GM11168 (cell line): ENCODE measurements around the gene SNX33.

Source experiments
- in situ Hi-C: fragments of 300-500 bp; cut with MboI; formaldehyde crosslinking; loops from one replicate; pipeline ENCODE4 v1.12.0; 2022; ENCODE audit warnings: low sequenced_read_pairs; ENCODE audit not compliant: unreplicated experiment

The SNX33 gene

DNA sequence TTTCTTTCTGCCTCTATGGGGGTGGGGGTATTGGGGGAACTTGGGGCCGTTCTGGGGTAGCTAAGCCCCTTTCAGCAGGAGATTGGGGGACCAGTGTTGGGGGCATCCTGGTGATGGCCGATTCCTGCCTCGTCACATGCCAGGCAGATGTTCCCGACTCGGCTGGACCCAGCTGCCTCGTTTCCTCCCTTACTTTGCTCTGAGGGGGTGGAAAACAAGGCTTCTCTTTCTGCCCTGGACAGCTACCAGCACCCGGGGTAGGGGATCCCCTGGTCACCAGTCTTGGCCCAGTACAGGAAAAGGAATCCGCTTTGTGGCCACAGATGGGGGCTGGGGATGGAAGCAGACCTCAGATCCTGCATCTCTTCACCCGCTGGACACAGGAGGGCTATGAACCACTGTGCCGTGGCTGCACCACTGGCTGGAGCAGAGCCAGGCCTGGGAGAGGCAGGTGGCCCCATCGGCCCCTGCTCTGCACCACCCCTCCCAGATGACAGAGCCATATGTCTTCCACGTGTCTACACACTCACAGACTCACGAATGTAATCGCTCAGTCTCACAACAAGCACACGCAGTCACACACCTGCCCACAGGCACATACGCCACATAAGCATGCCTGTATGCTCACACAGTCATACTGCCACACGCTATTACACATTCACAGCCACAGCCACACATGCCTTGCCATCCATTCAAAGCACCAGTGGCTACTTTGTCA is 12.4 kb downstream of the SNX33 start:
- in situ Hi-C loops = no loop called here

- in situ Hi-C loops = no loop called here
Measured at GRCh38 chr15:75661100-75661755, 13.5 kb downstream of the SNX33 start.

- in situ Hi-C loops = no loop called here
Measured at GRCh38 chr15:75661756-75662140, 14.0 kb downstream of the SNX33 start.

DNA sequence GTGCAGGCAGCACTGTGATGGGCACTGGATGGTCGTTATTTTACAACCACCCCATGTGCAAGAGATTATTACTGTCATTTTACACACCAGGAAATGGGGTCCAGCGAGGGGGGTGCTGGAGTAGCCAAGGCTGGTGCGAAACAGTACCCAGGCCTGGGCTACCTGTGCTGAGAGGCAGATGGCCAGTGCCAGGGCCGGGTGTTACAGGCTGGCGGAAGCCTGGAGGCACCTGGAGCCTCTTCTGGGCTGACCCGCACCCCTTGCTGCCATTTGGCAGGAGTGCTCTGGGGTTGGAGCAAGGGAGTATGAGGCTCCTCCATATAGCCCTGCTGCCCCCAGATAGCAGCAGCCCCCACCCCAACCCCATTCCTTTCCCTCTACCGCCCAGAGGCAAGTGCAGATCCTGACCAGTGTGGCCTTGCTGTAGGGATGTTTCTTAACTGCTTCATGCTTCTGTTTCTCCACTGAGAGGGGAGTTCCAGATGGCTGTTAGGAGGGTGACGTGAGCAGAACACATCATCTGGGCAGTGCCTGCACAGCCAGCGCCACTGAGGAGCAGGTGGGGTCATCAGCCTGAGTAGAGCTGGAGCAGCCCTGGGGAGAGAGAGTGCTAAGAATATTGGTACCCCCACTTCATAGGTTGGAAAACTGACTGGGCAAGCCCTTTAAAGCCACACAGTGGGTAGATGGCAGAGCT is 15.3 kb downstream of the SNX33 start:
- in situ Hi-C loops = no loop called here

- in situ Hi-C loops = no loop called here
Measured at GRCh38 chr15:75663931-75664421, 16.3 kb downstream of the SNX33 start.

- in situ Hi-C loops = no loop called here
Measured at GRCh38 chr15:75666823-75667501, 19.2 kb downstream of the SNX33 start.

DNA sequence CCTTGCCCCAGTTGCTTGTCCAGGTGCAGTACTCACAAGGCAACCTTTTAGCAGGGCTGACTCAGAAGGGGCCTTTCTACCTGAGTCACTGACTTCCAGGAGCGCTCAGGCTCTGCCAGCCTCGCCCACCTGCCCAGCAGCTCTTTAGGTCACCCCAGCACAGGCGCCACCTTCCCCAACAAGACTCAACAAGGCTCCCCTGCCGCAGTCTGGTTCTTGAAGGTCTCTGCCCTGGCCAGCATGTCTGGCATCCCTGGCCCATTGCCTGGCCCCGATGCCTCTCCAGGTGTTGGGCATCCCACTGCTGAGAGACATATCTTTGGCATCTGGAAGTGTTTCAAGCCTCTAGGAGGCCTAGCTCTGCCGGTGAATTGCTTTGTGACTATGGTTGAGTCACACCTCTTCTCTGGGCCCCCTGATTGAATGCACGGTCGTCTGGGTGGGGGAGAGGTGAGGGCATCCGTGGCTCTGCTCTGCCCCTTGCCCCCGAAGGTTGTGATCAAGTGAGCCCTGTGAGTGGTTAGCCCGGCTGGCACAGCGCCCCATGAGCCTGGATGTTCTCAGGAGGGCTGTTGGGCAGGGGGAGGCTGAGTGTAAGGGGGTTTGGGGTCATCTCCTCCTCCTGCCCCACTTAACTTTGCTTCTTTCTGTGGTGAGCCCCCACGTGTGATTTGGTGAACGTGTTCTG is 21.6 kb downstream of the SNX33 start:
- in situ Hi-C loops = no loop called here

GRCh38 chr15:75669879-75670212 is 22.1 kb downstream of the SNX33 start:
- in situ Hi-C loops = no loop called here

- in situ Hi-C loops = no loop called here
Measured at GRCh38 chr15:75671730-75672602, 24.3 kb downstream of the SNX33 start.

GRCh38 chr15:75672646-75673425 is 25.1 kb downstream of the SNX33 start:
- in situ Hi-C loops = no loop called here

GRCh38 chr15:75673426-75674235 is 25.9 kb downstream of the SNX33 start:
- in situ Hi-C loops = no loop called here

DNA sequence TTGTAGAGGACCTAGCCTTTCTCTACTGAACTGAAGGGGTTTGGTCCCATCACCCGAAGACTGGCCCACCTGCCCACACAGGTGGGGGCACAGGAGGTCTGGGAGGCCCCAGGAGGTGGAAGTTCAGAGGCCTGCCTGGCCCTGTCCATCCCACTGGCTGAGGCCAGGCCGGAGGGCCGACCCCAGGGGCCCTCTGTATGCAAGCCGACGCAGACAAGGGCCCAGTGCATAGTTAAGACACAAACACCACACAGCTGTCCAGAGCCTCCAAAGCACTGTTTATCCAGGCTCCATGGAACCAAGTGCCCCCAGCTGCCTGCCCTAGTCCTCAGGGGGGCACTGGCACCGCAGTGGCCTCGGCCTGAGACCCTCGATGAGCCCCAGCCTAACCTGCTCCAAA is 26.7 kb downstream of the SNX33 start:
- in situ Hi-C loops = no loop called here

- in situ Hi-C loops = no loop called here
Measured at GRCh38 chr15:75675579-75676404, 28.1 kb downstream of the SNX33 start.

GRCh38 chr15:75676688-75677464 is 29.2 kb downstream of the SNX33 start:
- in situ Hi-C loops = no loop called here

DNA sequence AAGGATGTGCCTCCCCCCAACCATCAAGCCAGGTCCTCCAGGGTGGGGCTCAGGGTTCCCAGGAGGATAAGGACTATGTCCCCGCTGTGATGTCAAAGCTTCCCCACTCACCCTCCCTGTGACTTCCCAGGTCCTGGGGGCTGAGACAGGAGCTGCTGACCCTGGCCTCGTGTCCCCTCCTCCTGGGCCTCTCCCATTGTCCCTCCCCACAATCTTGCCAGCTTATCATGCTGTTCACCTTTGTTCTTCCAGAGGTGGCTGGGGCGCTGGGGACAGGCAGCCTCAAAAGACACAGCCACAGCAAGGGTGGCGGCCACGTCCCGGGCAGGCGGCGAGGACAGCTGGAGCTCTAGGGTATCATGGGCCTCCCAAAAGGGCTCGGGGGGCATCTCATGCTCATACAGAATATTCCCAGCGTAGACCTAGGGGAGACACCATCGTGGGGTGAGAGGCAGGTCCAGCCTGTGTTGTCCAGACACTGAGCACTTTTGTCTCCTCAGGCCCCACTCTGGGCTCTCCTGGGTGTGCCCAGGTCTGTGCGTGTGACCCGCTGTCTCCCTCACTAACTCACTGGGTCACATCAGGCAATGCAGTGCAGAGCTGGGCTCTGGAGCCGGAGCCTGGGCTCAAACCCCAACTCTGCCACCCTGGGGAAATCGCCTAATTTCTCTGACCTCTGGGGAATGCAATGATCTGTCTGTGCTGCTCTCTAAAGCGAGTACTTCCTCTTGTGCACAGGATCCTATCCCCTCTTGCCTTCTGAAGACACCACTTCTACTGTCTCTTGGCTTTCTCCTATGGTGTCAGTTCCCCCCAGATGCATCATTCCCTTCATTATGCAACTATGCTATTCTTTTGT is 30.0 kb downstream of the SNX33 start:
- in situ Hi-C loops = no loop called here
